ENCODE data around the gene PEAR1.
"Not testable (repeated sequence)": the region's sequence is repeated elsewhere in the genome, so short reads cannot be mapped to it uniquely, and the experiment has no call there.

The PEAR1 gene

DNA sequence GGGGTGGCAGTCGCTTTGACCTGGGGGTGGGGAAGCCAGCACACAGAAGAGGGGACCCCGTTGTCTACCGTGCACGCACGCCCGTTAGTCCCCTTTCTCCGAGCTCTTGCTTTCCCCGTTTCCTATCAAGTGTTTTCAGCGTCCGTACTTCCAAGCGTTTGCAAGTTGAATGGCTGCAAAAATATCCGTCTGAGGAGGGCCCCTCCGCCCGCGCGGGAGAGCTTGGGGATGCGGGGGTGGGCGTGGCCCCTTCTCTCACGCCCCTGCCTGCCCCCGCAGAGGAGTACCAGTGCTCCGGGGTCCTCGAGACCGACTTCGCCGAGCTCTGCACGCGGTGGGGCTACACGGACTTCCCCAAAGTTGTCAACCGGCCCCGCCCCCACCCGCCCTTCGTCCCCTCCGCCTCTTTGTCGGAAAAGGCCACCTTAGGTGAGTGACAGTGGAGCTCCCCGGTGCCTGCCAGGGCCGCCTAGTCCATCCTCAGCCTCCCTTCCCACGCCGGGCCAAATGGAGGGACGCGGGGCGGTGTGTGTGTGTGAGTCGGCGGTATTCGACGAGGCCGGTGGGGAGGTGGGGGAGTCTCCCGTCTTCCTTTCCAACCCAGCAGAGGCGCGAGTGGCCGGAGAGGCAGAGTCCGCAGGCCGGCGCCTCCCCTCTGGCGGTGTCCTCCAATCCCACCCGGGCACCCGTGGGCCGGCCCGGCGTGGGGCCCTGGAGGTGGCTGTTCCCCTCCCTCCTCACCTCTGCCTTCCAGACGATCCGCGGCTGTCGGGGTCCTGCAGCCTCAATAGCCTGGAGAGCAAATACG is 30.4 kb downstream of the PEAR1 start:
- no peak for DNase-seq

DNA sequence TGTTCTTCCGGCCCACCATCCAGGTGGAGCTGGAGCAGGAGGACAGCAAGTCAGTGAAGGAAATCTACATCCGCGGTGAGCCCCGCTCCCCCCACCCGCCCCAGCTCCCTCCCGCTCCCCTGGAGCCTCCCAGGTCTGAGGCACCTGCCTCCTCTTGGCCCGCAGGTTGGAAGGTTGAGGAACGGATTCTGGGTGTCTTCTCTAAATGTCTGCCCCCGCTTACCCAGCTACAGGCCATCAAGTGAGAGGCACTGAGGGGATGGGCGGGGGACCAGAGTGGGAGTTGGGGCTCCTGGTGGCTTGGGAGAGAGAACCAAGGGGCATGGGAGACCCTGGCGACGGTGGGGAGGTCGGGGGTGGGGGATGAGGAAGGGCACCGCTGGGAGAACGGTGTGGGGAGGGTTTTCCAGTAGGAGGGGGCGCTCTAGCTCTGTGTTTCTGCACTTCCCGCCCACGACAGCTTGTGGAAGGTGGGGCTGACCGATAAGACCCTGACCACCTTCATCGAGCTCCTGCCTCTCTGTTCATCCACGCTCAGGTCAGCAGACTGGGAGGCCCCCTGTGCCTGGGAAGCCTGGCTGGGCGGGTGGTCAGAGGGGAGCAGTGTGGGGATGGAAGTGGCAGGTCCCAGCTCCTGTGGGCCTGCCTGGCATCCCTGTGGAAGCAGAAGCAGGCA is 31.1 kb downstream of the PEAR1 start:
- no peak for DNase-seq

DNA sequence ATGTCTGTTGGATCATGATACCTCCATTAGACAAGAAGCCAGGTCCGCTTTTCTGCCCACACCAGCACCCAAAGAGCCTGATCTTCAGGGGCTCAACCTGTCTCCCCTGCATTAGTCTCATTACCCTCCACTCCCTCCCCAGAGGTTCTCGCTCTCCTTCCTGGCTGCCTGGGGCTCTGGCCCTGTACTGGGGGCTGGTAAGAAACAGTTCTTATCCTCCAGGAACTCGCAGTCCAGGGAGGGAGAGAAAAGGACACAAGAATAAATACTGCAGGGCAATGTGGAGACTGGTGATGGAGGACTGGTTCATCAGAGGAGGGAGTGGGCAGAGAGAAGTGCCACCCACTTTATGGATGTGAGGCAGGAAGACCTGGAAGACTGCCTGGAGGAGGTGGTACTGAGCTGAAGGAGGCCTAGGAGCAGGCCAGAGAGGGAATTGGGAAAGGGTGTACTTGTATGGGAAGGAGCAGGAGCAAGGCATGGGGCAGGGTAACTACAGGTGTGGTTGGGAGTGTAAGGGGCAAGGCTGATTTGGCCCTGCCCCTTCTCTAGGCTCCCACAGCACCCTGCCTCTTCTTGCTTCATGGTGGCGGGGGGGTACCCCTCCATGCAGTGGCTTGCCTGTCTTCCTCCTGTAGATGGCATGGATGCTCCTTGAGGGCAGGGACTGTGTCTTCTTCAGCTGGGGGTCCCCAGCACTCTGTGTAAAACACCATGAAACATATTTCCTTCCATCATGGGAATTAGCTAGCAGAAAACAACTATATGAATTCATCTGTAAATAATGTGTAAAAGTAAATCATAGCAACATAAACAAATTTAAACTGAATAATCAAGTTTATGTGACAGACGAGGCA is 31.9 kb downstream of the PEAR1 start:
- DNase-seq, result no peak

- DNase-seq, result peak; percentile 41
Observed at GRCh38 chr1:156926175-156926574, 32.7 kb downstream of the PEAR1 start.

- not testable (repeated sequence) for DNase-seq
Observed at GRCh38 chr1:156926695-156927094, 33.2 kb downstream of the PEAR1 start.

GRCh38 chr1:156927215-156928042 is 33.9 kb downstream of the PEAR1 start:
- peak; percentile 35 for DNase-seq

DNA sequence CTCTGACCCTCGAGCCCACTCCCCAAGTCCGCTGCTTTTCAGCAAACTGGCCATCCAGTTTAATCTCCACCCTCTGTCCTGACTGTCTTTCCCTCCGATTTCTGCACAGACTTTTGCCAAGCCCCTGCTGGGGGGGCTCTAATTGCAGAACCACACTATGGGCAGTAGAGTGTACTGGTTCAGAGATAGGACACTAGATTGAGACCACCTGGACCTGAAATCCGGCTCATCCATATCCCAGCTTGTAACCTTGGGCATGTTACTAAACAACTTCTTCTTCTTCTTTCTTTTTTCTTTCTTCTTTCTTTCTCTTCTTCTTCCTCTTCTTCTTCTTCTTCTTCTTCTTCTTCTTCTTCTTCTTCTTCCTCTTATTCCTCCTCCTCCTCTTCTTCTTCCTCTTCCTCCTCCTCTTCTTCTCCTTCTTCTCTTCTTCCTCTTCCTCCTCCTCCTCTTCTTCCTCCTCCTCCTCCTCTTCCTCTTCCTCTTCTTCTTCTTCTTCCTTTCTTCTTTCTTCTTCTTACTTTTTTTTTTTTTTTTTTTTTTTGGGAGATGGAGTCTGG is 34.6 kb downstream of the PEAR1 start:
- DNase-seq, result no peak

DNA sequence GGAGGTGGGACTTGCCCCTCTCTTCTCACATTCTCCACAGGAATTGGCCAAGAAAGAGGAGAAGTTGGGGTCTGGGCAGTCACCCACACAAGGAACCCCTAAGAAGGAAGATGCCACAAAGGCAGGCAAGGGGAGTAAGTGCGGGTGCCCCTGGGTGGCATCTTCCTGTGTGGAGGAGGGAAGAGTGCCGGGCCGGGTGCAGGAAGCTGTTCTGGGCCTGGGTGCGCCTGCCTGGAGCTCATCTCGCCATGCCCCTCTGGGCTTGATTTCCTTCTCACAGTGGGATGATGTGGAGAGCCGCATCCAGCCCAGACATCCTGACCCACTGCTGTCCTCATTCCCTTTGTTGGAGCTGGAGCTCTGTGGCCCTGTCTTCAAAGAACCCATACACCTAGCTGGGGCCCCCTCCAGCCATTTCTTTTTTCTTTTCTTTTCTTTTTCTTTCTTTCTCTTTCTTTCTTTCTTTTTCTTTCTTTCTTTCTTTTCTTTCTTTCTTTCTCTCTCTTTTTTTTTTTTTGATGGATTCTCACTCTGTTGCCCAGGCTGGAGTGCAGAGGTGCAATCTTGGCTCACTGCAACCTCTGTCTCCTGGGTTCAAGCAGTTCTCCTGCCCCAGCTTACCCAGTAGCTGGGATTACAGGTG is 36.2 kb downstream of the PEAR1 start:
- DNase-seq, result no peak

DNA sequence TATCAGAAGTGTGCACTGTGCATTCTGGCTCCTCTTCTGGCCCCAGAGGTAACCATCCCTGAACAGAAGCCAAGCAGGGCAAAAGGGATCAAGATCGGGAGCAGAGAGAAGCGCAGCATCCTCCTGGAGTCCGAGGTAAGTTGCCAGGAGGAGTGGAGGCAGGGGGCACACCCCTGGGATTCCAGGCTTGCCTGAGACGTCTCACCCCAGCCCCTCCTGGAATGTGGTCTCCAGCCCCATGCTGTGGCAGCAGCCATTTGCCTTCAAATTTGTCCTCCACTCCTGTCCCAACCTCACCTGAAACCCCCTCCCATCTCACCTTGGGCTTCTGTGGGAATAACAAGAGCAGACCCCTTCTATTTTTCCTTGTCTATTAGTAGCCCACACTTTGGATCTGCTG is 37.0 kb downstream of the PEAR1 start:
- no peak for DNase-seq

GRCh38 chr1:156931211-156931952 is 37.9 kb downstream of the PEAR1 start:
- DNase-seq, result no peak

- no peak for DNase-seq
Observed at GRCh38 chr1:156931974-156932710, 38.6 kb downstream of the PEAR1 start.

DNA sequence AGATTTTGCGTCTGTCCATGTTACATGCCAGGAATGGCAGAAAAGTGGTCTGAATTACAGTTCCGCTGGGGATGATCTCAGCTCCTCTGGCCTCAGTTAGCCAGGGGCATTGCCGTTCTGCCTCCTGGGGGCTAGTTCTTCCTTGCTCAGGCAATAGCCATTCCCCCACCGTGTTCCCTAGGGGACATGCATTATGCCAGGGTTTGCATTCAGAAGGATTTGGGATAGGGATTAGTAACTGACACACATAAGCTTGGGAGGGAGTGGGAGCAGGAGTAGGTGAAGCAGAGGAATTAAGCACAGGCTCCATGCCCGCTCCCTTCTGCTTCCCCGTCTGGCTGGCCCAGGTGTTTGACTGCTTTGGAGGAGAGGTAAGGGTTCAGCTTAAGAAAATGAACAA is 39.6 kb downstream of the PEAR1 start:
- DNase-seq, result no peak

GRCh38 chr1:156935505-156936128 is 42.1 kb downstream of the PEAR1 start:
- DNase-seq, result no peak

DNA sequence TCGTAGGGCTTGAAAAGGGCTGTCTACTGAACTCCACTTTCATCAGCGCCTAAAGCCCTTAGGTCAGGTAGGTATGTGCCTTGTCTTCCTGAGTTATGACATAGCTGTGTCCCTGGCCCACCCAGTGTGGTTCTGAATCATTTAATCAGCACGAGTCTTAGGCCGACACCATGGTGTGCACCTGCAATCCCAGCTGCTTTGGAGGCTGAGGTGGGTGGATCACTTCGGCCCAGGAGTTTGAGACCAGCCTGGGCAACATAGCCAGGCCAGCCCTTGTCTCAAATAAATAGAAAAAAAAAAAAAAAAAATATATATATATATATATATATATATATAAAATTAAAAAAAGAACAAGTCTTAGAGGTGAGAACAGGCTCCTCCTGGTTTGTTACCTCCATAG is 42.7 kb downstream of the PEAR1 start:
- no peak for DNase-seq

DNA sequence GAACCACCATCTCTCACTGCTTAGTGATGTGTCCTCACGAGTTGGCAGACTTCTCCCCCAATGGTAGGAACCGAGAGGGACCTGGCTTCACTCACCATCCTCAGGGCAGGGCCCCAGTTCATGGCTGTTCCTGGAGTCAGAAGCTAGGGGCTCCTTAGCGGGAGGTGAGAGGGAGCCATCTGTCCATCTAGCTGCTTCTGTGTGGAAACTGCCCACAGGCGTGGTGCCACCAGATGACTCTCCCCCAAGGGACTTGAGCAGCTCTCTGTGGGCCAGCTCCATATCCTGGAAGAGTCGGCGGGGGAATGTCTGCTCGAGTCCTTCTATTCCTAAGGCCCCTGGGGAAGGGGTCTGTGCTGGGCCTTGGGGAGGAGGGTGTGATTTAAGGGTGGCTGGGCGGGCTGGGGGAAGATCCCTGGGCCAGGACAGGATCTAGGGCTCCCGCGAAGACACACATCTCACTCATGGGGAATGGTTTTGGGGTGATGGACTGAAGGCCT is 43.3 kb downstream of the PEAR1 start:
- DNase-seq, result no peak

GRCh38 chr1:156937883-156938282 is 44.4 kb downstream of the PEAR1 start:
- no peak for DNase-seq

- DNase-seq, result no peak
Observed at GRCh38 chr1:156938813-156939212, 45.3 kb downstream of the PEAR1 start.

GRCh38 chr1:156939786-156940334 is 46.3 kb downstream of the PEAR1 start:
- DNase-seq, result no peak

GRCh38 chr1:156941675-156942074 is 48.2 kb downstream of the PEAR1 start:
- no peak for DNase-seq
